Measurements from ENCODE around the gene GABRP. TPM values are rescaled to one million over a fixed set of nuclear protein-coding genes. Genes with fewer than 3 reads are reported as not detected.

The GABRP gene
- polyA plus RNA-seq, 1 of the 3 experiments (the other 2 are of a cell fraction) = 0.03 TPM

DNA sequence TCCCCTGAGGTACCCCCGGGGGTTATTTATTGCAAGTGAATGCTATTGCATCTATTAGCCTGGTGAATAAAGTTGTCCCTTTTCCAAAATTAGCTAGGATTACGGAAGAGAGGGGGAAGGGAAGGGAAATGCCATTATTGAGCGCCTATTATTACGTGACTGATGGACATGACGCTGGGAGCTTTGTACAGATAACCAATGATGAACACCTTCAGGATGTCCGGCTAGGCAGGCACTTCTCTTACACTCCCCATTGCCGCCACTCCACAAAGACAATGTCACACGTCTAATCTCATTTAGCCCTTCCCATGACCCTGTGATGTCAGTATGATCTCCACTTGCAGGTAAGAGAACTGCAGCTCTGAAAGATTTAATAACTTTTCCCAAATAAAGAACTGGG is 9.4 kb downstream of the GABRP start:
- Histone ChIP-seq H3K9ac (no peak overlapping the region), H3F3A (replicated peaks; ENCODE audit: insufficient read depth) (no peaks in the 10 kb centered on the region), H3K4me1 (ENCODE audit: control insufficient read depth in 1 of 2, insufficient read depth in 2 of 2, low read depth in 1 of 2, low read length in 1 of 2) (peaks cover 0 to 5% of the 10 kb centered on the region in 2 experiments; a peak in 1 of 4 replicates), H3K27me3 (ENCODE audit: insufficient read depth) (no peaks in the 10 kb centered on the region; the same call in 1 of the 2 replicates), H3K36me3 (replicated peaks in 1 of 2; ENCODE audit: control insufficient read depth in 1 of 2, insufficient read depth in 2 of 2, low read length in 1 of 2) (no peaks in the 10 kb centered on the region), H3K79me2 (ENCODE audit: insufficient read depth) (no peaks in the 10 kb centered on the region), H3K9me2 (no peaks in the 10 kb centered on the region), H3K27ac (ENCODE audit: low read depth in 2 of 2, low read length in 1 of 2) (no peak overlapping the region), H2AFZ (ENCODE audit: low read depth) (no peak overlapping the region), H4K20me1 (ENCODE audit: insufficient read depth) (no peaks in the 10 kb centered on the region), H3K9me3 (no peaks in the 10 kb centered on the region), H3K4me3 (ENCODE audit: low read depth in 2 of 2, low read length in 1 of 2) (no peak overlapping the region), H3K4me2 (no peak overlapping the region)
- no peak for DNase-seq
- ChIA-PET POLR2A (no interaction called here), CTCF (interaction anchor here (0.7 to 15.7 kb wide), 11 partner anchors 10 to 358 kb away, joined by 3 to 511 read pairs (median 4); partner anchors contain the start of gene GABRP)
- 66% methylated on average over 8 of the region's 8 CpGs for WGBS (ENCODE audit: low lambda C conversion rate)
- TF ChIP-seq RXRA (IDR thresholded peaks at IDR 0.05; ENCODE audit: borderline replicate concordance, low read depth) (no peak), GABPA (IDR thresholded peaks at IDR 0.05; ENCODE audit: low read depth) (no peak), NRF1 (IDR thresholded peaks at IDR 0.05; ENCODE audit: low read depth, low read length) (no peak), CTCF (IDR thresholded peaks at IDR 0.05) (no peak), FOSL2 (IDR thresholded peaks at IDR 0.05; ENCODE audit: borderline replicate concordance, low read depth) (no peak), EZH2phosphoT487 (IDR thresholded peaks at IDR 0.05; ENCODE audit: borderline replicate concordance, low read depth) (no peak), TAF1 (IDR thresholded peaks at IDR 0.05; ENCODE audit: borderline replicate concordance, low read depth, low read length) (no peak), EP300 (IDR thresholded peaks at IDR 0.05; ENCODE audit: borderline replicate concordance in 1 of 2, low read depth in 1 of 2, low read length in 1 of 2) (no peak), TEAD4 (IDR thresholded peaks at IDR 0.05; ENCODE audit: borderline replicate concordance, insufficient read depth) (no peak), SMC3 (IDR thresholded peaks at IDR 0.05; ENCODE audit: low read depth, low read length) (no peak), MXI1 (IDR thresholded peaks at IDR 0.05; ENCODE audit: low read depth, low read length) (no peak)
- TF ChIP-seq, protein P1, sequence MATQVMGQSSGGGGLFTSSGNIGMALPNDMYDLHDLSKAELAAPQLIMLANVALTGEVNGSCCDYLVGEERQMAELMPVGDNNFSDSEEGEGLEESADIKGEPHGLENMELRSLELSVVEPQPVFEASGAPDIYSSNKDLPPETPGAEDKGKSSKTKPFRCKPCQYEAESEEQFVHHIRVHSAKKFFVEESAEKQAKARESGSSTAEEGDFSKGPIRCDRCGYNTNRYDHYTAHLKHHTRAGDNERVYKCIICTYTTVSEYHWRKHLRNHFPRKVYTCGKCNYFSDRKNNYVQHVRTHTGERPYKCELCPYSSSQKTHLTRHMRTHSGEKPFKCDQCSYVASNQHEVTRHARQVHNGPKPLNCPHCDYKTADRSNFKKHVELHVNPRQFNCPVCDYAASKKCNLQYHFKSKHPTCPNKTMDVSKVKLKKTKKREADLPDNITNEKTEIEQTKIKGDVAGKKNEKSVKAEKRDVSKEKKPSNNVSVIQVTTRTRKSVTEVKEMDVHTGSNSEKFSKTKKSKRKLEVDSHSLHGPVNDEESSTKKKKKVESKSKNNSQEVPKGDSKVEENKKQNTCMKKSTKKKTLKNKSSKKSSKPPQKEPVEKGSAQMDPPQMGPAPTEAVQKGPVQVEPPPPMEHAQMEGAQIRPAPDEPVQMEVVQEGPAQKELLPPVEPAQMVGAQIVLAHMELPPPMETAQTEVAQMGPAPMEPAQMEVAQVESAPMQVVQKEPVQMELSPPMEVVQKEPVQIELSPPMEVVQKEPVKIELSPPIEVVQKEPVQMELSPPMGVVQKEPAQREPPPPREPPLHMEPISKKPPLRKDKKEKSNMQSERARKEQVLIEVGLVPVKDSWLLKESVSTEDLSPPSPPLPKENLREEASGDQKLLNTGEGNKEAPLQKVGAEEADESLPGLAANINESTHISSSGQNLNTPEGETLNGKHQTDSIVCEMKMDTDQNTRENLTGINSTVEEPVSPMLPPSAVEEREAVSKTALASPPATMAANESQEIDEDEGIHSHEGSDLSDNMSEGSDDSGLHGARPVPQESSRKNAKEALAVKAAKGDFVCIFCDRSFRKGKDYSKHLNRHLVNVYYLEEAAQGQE (IDR thresholded peaks at IDR 0.05; ENCODE audit: low read depth, low read length) = no peak
- TF ChIP-seq, protein P2, sequence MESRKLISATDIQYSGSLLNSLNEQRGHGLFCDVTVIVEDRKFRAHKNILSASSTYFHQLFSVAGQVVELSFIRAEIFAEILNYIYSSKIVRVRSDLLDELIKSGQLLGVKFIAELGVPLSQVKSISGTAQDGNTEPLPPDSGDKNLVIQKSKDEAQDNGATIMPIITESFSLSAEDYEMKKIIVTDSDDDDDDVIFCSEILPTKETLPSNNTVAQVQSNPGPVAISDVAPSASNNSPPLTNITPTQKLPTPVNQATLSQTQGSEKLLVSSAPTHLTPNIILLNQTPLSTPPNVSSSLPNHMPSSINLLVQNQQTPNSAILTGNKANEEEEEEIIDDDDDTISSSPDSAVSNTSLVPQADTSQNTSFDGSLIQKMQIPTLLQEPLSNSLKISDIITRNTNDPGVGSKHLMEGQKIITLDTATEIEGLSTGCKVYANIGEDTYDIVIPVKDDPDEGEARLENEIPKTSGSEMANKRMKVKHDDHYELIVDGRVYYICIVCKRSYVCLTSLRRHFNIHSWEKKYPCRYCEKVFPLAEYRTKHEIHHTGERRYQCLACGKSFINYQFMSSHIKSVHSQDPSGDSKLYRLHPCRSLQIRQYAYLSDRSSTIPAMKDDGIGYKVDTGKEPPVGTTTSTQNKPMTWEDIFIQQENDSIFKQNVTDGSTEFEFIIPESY (IDR thresholded peaks at IDR 0.05; ENCODE audit: borderline replicate concordance, low read depth) = no peak

Measured in SK-N-SH (cell line).